Pancreas (tissue), 10 donors: ENCODE measurements around the gene NIN. TPM values are rescaled to one million over a fixed set of nuclear protein-coding genes. Genes with fewer than 3 reads are reported as not detected.

Experiments
- ATAC-seq, 4 donors: fragments of 200-7000 bp; cut with Tn5 transposase; one replicate each; pipeline versions ENCODE4 v1.8.0 to v1.9.1; 2020; ENCODE audit warnings: mild to moderate bottlenecking in 4 of 4, moderate library complexity in 4 of 4
- DNase-seq, 6 donors: peaks; one replicate each; pipeline ENCODE4 v3.0.0-alpha.2; 2020
- FAIRE-seq: peaks from 2 replicates; lab custom pipeline; 2012; peaks lifted over from hg19 to GRCh38; lab: Jason Lieb, UNC
- H3K27ac ChIP-seq, 4 donors: fragments of 200-600 bp; sonication (generic); 1 replicate in 3 of 4; 2 replicates in 1 of 4; pipeline versions ENCODE4 v1.5.0 to v1.8.0; 2020
- H3K27me3 ChIP-seq, 4 donors: fragments of 200-600 bp; one replicate each; pipeline ENCODE4 v1.8.0; 2021
- H3K36me3 ChIP-seq, 3 donors: fragments of 200-600 bp; sonication (generic) in 1 of 3; one replicate each; pipeline versions ENCODE4 v1.5.0 to v1.8.0; 2020 to 2021
- H3K4me1 ChIP-seq, 3 donors: fragments of 200-600 bp; one replicate each; pipeline ENCODE4 v1.8.0; 2021
- H3K4me3 ChIP-seq, 4 donors: fragments of 200-600 bp; sonication (generic) in 2 of 4; one replicate each; pipeline versions ENCODE4 v1.5.0 to v1.8.0; 2020 to 2021
- H3K9me3 ChIP-seq, 4 donors: fragments of 200-600 bp; one replicate each; pipeline ENCODE4 v1.8.0; 2021
- CTCF ChIP-seq, 4 donors: fragments of 200-600 bp; sonication (generic) in 3 of 4; IDR thresholded peaks; one replicate each; pipeline versions ENCODE4 v1.5.0 to v1.8.0; 2021; ENCODE audit warnings: antibody characterized with exemption in 4 of 4
- WGBS, 2 donors: extraction: QIAGEN DNeasy Blood & Tissue Kit; methylation state at CpG; one replicate each; pipeline ENCODE4 v1.1.7; 2013; 5-methylcytosine and 5-hydroxymethylcytosine counted together
- intact Hi-C, 3 donors: fragments of 100-400 bp; cut with DNase I; formaldehyde crosslinking; loops; one replicate each; pipeline versions ENCODE4 v1.11.1 to v1.14.2; 2022
- polyA plus RNA-seq, 2 donors: library from polyadenylated mRNA; stranded (reverse); fragments of 200-250 nt; gene quantifications; one replicate each; pipeline ENCODE4 v1.2.3, GENCODE V29; 2013
- total RNA-seq, 6 donors: library from RNA; stranded (reverse); fragmentation: NEBNext Ultra II Directional in 4 of 6; extraction: Animal tissue kit (Norgen Biotek cat#: 25700) in 4 of 6; gene quantifications; one replicate each; pipeline versions ENCODE4 v1.2.1 to v1.2.4, GENCODE V29; 2021 to 2023
- donor health status: healthy with polysubstance abuse.
- donor health status: DM: no; HTN: no; CAD: no; lungs with moderate emphysema.
- donor health status: DM: no; HTN: no; CAD: no.
- donor health status: control.
- donor health status: control.
- donor health status: Bipolar disorder and iron deficiency.
- donor health status: DM: yes; HTN: yes; CAD: no.
- donor health status: DM: no; HTN: no; CAD: no.
- donor health status: DM: no; HTN: no; CAD: no.
- donor health status: DM: yes; HTN: yes; CAD: no.

Gene NIN
- total and polyA plus RNA-seq, 8 donors, result 3.1 to 17.9 (median 8.5) TPM

- peak overlapping the region in 2 of 4 donors; percentile 39 to 42 for H3K27ac ChIP-seq
- peaks cover 21 to 55% (median 33%) of the 10 kb centered on the region in 3 donors for H3K4me1 ChIP-seq
- peak in 5 of 6 donors; percentile 48 to 70 (median 57) for DNase-seq
- H3K36me3 ChIP-seq, result no peaks in the 10 kb centered on the region
- no peak for FAIRE-seq
- peak; percentile 66 to 79 (median 73) for TF ChIP-seq CTCF (IDR thresholded peaks at IDR 0.05)
- no peaks in the 10 kb centered on the region for H3K9me3 ChIP-seq
- intact Hi-C loops, result loop anchor here in 1 of 3 donors (10.0 kb wide), 3 partner anchors 159 to 459 kb away; partner anchors contain the start of genes DMAC2L and L2HGDH
- 36 to 40% methylated on average over 7 of the region's 7 CpGs for WGBS, 2 donors
- no peak overlapping the region for H3K4me3 ChIP-seq
- ATAC-seq, result peak; percentile 68 to 83 (median 80)
- no peaks in the 10 kb centered on the region for H3K27me3 ChIP-seq
These were observed 57.1 kb downstream of the NIN start for GRCh38 chr14:50773632-50774541.

GRCh38 chr14:50772412-50772811 lies 58.5 kb downstream of the NIN start:
- Histone ChIP-seq H3K9me3 (no peaks in the 10 kb centered on the region), H3K27ac (peak overlapping the region in 1 of 4 donors; percentile 81), H3K36me3 (no peaks in the 10 kb centered on the region), H3K4me3 (no peak overlapping the region), H3K27me3 (no peaks in the 10 kb centered on the region), H3K4me1 (peaks cover 17 to 55% (median 36%) of the 10 kb centered on the region in 3 donors)
- DNase-seq (no peak), FAIRE-seq (no peak), ATAC-seq (no peak)
- intact Hi-C loops, result loop anchor here in 1 of 3 donors (10.0 kb wide), 3 partner anchors 158 to 458 kb away; partner anchors contain the start of genes DMAC2L and L2HGDH
- TF ChIP-seq CTCF (IDR thresholded peaks at IDR 0.05), result no peak
- 74% methylated on average over 7 of the region's 7 CpGs for WGBS, 2 donors

GRCh38 chr14:50770586-50770985 lies 60.4 kb downstream of the NIN start:
- H3K4me3 ChIP-seq, result no peak overlapping the region
- DNase-seq (peak in 3 of 6 donors; percentile 22 to 56 (median 32)), FAIRE-seq (no peak), ATAC-seq (peak in 3 of 4 donors; percentile 18 to 34 (median 24))
- H3K36me3 ChIP-seq, result no peaks in the 10 kb centered on the region
- no peaks in the 10 kb centered on the region for H3K27me3 ChIP-seq
- H3K4me1 ChIP-seq, result peaks cover 29 to 62% (median 47%) of the 10 kb centered on the region in 3 donors
- intact Hi-C loops, result loop anchor here in 1 of 3 donors (10.0 kb wide), 3 partner anchors 156 to 456 kb away; partner anchors contain the start of genes DMAC2L and L2HGDH
- H3K9me3 ChIP-seq, result no peaks in the 10 kb centered on the region
- 85 to 90% methylated on average over 8 of the region's 8 CpGs for WGBS, 2 donors
- no peak for TF ChIP-seq CTCF (IDR thresholded peaks at IDR 0.05)
- H3K27ac ChIP-seq, result peak overlapping the region; percentile 44 to 86 (median 64)

- Histone ChIP-seq H3K9me3 (no peaks in the 10 kb centered on the region), H3K36me3 (no peaks in the 10 kb centered on the region), H3K27me3 (no peaks in the 10 kb centered on the region), H3K4me1 (peaks cover 26 to 59% (median 49%) of the 10 kb centered on the region in 3 donors), H3K4me3 (no peak overlapping the region), H3K27ac (peak overlapping the region; percentile 44 to 86 (median 64))
- no peak for TF ChIP-seq CTCF (IDR thresholded peaks at IDR 0.05)
- WGBS, 2 donors, result 43 to 46% methylated on average over 13 of the region's 13 CpGs
- peak; percentile 72 to 84 (median 80) for ATAC-seq
- FAIRE-seq, result no peak
- intact Hi-C loops, result loop anchor here in 1 of 3 donors (10.0 kb wide), 3 partner anchors 155 to 455 kb away; partner anchors contain the start of genes DMAC2L and L2HGDH
- DNase-seq, result peak; percentile 62 to 88 (median 75)
These were observed 61.0 kb downstream of the NIN start for GRCh38 chr14:50769863-50770500.
